ENCODE measurements around the gene REV3L.
"Not testable (repeated sequence)": the region's sequence is repeated elsewhere in the genome, so short reads cannot be mapped to it uniquely, and the experiment has no call there.

REV3L gene

GRCh38 chr6:111361648-111362047 is 121.4 kb downstream of the REV3L start:
- DNase-seq, result peak; percentile 54

- peak; percentile 3 for DNase-seq
Measured at GRCh38 chr6:111358454-111358853, 124.6 kb downstream of the REV3L start.

DNA sequence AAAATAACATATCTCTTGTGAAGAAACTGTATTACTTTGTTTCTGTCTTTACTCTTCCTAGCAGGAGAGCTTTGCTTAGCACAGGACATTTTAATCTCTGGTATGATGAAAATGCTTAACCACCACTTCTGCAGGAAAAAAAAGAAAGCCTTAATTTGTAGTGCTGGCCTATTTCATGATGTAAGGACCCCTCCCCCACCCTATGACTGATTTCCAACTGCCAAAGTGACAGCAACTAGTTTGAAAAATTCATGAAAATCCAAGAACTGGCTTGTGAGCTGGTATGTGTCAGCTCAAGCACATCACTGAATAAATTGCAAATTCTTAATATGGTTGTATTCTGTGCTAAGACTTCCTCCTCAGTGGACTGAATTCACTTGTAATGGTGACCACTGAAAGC is 125.3 kb downstream of the REV3L start:
- DNase-seq, result peak; percentile 70

DNA sequence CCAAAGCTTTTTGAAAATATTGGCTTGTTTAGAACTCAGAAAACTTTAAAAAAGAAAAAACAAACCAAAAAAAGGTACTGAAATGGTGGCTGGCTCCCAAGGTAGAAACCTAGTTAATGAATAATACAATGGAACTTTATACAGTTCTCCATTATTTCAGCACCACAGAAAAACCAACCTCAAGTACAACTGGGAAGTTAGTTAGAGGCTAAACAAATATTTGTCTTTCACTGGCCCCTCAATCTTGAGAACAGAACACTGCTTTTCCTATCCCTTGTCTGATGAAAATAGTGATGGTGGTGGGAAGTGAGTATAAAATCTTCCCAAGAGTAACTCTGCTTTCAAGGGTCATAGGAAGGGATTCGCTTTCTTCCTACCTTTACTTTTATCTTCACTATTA is 126.5 kb downstream of the REV3L start:
- DNase-seq, result no peak

DNA sequence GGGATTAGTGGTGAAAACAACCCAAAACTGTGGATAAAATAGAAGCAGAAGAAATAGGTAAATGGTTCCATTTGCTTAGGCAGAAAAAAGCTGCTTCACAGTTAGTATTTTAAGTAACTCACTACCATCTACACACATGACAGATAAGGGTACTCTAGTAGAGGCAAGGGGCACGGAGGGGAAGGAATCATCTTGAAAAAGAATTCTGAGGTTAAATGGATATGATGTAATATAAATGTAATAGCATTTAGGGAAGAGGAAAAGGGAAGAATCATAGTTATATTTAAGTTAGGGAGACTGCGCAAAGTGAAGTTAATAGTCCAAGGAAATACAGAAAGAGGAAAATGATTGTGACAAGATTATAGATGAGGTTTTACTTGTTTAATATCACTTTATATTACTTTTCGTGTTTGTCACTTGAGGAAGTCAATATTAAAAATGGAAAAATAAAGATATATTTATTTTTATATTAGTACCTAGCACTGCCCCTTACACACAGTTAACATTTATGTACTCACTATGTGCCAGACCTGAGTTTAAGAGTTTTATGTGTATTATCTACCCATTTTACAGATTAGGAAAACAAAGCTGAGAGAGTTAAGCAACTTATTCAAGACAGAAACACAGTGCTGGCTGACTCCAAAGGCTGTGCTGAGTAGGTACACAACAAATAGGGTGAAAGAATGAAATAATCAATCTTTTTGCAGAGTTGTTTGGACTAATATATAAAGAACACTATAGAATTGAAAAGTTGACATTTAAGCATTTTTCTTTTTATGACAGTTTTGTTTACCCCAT is 128.1 kb downstream of the REV3L start:
- no peak for DNase-seq

GRCh38 chr6:111353912-111354462 is 129.0 kb downstream of the REV3L start:
- peak; percentile 10 for DNase-seq

DNA sequence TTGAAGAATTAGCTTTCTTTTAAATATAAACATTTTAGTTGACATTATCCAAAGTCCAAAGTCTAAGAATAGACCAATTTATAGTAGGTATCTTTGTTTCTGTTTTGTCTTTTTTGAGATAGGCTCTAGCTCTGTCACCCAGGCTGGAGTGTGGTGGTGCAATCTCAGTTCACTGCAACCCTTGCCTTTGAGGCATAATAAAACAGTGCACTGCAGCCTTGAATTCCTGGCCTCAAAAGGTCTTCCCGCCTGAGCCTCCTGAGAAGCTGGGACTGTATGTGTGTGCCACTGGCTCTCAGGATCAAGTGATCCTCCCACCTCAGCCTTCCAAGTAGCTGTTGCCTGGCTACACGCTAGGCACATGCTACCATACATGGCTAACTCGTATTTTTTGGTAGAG is 135.4 kb downstream of the REV3L start:
- no peak for DNase-seq

DNA sequence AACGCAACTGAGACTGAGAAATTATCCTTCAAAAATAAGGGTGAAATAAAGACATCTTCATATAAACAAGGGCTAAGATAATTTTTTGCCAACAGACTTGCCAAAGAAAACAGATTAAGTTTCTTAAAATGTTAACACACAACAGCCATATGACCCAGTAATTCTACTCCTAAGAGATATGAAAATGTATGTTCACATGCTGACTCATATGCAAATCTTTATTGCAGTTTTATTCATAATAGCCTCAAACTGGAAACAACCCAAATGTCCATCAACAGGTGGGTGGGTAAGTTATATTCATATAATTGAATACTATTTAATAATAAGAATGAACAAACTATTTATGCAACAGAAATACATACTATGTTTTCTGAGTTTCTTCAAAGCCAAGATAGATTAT is 140.1 kb downstream of the REV3L start:
- DNase-seq, result peak; percentile 16

GRCh38 chr6:111339294-111339693 is 143.7 kb downstream of the REV3L start:
- no peak for DNase-seq

DNA sequence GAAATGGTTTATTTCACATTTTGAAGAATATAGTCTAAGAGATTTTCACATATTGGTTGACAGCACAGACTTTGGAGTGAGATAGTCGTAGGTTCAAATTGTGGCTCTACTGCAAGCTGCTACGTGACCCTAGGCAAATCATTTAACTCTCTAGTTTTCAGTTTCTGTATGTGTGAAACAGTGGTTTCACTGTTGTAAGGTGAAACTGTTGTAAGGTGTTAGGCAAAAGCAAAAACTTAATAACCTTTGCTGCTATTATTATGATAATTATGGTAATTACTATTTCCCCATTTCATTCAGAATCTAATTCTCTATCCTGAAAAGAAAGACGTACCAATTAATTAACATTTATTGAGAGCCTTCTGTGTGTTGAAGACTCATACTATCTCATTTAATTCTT is 144.2 kb downstream of the REV3L start:
- no peak for DNase-seq

- no peak for DNase-seq
Measured at GRCh38 chr6:111337829-111338236, 145.2 kb downstream of the REV3L start.

GRCh38 chr6:111329882-111330633 is 153.0 kb downstream of the REV3L start:
- no peak for DNase-seq

DNA sequence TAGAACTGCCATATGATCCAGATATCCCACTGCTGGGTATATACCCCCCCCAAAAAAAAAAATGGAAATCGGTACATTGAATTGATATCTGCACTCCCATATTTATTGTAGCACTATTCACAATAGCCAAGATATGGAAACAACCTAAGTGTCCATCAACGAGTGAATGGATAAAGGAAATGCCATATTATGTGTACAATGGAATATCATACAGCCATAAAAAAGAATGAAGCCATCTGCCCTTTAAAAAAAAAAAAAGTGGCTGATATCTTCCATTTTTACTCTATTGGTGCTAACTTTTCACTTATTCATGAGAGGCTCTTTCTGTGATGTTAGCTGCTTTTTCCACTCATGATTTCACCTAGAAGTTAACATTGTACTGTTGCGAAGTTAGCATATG is 156.5 kb downstream of the REV3L start:
- DNase-seq, result no peak

- DNase-seq, result no peak
Measured at GRCh38 chr6:111322145-111322544, 160.9 kb downstream of the REV3L start.

GRCh38 chr6:111307950-111308349 is 175.1 kb downstream of the REV3L start:
- DNase-seq, result not testable (repeated sequence)

DNA sequence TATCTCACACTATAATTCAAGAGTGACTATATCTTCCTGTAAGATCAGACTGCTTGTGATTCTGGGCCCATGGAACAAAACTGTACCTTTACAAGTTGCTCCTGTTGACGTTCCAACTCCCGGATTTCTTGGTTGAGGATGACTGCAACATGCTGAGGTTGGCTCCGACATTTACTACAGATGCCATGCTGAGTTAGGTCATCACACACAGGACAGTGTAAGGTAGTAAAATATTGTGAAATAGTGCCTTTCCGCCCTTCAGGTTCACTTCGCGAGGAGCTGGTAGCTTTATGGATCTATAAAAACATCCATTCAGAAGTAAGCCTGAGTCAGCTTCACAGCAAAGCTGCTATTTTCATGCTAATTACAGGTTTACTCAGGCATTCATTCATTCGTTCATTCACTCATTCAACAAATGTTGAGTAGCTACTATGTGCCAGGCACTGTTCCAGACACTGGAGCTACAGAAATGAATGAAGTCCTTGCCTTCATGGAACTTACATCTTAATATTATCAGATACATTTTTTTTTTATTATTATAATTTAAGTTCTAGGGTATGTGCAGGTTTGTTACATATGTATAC is 175.7 kb downstream of the REV3L start:
- DNase-seq, result no peak

DNA sequence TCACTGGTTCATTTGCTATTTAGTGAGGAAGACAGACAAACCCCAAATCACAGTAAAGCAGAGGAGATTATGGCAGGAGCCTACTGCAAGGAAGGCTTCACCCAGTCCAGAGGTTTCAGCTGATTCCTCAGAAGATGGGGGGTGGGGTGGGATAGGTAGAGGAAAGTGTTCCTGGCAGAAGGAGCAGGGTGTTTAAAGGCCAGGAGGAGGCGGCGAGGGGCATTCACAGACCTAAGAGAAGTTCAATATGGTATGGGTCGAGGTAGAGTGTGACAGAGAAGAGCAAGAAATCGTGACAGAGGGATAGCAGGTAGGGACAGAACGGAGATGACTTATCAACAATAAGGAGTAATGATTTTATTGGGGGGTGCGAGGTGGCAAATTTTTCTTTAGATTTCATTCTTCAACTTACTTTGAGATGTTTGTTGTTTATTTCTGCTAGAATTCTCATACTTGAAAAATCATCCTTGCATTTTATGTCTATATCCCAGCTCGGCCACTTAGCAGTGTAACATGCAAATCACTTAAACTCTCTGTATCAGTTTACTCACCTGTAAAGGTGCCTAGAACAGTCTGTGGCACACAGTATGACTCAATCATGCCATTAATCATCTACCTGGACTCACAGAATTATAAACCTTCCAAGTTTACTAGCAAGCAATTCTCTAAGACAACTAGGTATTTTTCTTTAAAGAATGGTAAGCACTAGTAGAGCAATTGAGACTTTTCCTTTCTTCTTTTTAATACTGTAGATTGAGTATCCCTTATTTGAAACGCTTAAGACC is 176.7 kb downstream of the REV3L start:
- DNase-seq, result no peak

DNA sequence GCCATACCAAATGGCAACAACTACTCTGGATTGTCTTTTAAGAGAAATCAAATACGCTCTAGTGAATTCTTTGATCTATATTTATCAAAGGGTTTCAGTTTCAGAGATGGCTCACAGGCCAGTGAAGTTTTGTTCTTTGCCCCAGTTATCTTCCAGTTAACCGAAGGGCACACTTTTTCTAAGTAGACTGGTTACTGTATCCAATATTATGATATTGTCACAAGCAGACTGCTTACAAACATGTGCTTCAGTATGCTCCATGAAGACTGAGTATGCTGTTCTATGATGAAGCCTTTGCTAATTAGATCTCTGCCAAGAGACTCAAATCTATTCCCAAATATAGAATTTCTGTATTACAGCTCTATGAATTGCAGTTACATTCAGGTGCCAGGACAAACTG is 181.1 kb downstream of the REV3L start:
- no peak for DNase-seq

- not testable (repeated sequence) for DNase-seq
Measured at GRCh38 chr6:111300938-111301800, 181.8 kb downstream of the REV3L start.

DNA sequence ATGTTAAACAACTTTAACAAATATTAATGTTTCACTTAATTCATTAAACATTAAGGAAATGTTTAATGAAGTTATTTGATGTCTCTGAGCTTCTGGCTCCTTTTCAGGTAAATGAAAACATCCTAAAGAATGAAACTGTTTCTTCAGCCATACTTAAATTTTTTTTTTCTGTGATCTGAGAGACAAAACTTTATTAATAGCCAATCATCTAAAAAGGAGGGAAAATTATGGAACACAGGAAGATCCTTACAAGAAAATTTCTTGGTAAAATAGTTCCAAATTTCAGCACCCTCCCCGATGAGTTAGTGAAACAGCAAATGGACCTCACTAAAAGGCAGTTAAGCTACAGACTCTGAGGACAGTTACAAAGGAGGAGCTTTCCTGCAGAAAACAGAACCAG is 185.2 kb downstream of the REV3L start:
- no peak for DNase-seq

GRCh38 chr6:111294374-111294967 is 188.5 kb downstream of the REV3L start:
- DNase-seq, result no peak

Data from fibroblast of skin of right biceps (primary cell).